Vagina (tissue), 2 donors: Measurements from ENCODE around the gene IRS2. TPM values are rescaled to one million over a fixed set of nuclear protein-coding genes. Genes with fewer than 3 reads are reported as not detected.

Experiments used
- DNase-seq, 2 donors: peaks; one replicate each; pipeline ENCODE4 v3.0.0-alpha.2; 2017; ENCODE audit errors: extremely low spot score in 2 of 2
- H3K27ac ChIP-seq: fragments of 200-600 bp; sonication (generic); one replicate; pipeline ENCODE4 v1.5.1; 2019
- H3K27me3 ChIP-seq: fragments of 200-600 bp; sonication (generic); one replicate; pipeline ENCODE4 v1.5.1; 2019
- H3K36me3 ChIP-seq, 2 donors: fragments of 200-600 bp; sonication (generic); one replicate each; pipeline ENCODE4 v1.5.1; 2017 to 2019
- H3K4me1 ChIP-seq: fragments of 200-600 bp; sonication (generic); one replicate; pipeline ENCODE4 v1.5.1; 2019
- H3K4me3 ChIP-seq, 2 donors: fragments of 200-600 bp; sonication (generic); 1 replicate in 1 of 2; 2 replicates in 1 of 2; pipeline ENCODE4 v1.5.1; 2016 to 2019
- H3K9me3 ChIP-seq: fragments of 200-600 bp; sonication (generic); one replicate; pipeline ENCODE4 v1.5.1; 2019
- CTCF ChIP-seq, 3 experiments: fragments of 450-650 bp in 2 of 3; fragments of 200-600 bp in 1 of 3; sonication (generic) in 1 of 3; IDR thresholded peaks; one replicate each; pipeline ENCODE4 v1.5.1; 2017 to 2019; ENCODE audit warnings: antibody characterized with exemption in 3 of 3, mild to moderate bottlenecking in 2 of 3, moderate library complexity in 2 of 3
- POLR2A ChIP-seq, 2 donors: fragments of 450-650 bp; IDR thresholded peaks; one replicate each; pipeline ENCODE4 v1.6.1; 2017; ENCODE audit warnings: antibody characterized with exemption in 2 of 2, mild to moderate bottlenecking in 2 of 2, moderate library complexity in 2 of 2
- POLR2AphosphoS5 ChIP-seq, 2 donors: sonication (generic); formaldehyde crosslinking; IDR thresholded peaks; one replicate each; pipeline ENCODE4 v1.9.0; 2017; ENCODE audit warnings: antibody characterized with exemption in 2 of 2, mild to moderate bottlenecking in 2 of 2, low read depth in 1 of 2; ENCODE audit not compliant: insufficient read depth in 1 of 2
- intact Hi-C: fragments of 100-400 bp; cut with DNase I; formaldehyde crosslinking; loops from one replicate; pipeline ENCODE4 v1.15.1; 2023
- total RNA-seq: library from RNA; depleted of rRNA; stranded (reverse); fragments of >200 nt; gene quantifications from one replicate; pipeline ENCODE4 v1.2.3, GENCODE V29; 2016

IRS2 gene
- total RNA-seq, 1 donor from 2014 or later: 25.0 TPM

GRCh38 chr13:109730812-109731335, 55.5 kb downstream of the IRS2 start:
- Histone ChIP-seq H3K9me3 (no peaks in the 10 kb centered on the region), H3K27me3 (no peaks in the 10 kb centered on the region), H3K36me3 (no peaks in the 10 kb centered on the region), H3K27ac (no peak overlapping the region), H3K4me3 (no peak overlapping the region), H3K4me1 (no peaks in the 10 kb centered on the region)
- intact Hi-C loops: loop anchor here (5.0 kb wide), 1 partner anchor 1979 kb away; no protein-coding TSS in a partner anchor
- DNase-seq: peak in 1 of 2 donors; percentile 86
- TF ChIP-seq POLR2AphosphoS5 (IDR thresholded peaks at IDR 0.05; ENCODE audit: insufficient read depth in 1 of 2, low read depth in 1 of 2): no peak
- no peak for TF ChIP-seq CTCF (IDR thresholded peaks at IDR 0.05)
- no peak for TF ChIP-seq POLR2A (IDR thresholded peaks at IDR 0.05)

GRCh38 chr13:109728791-109729731, 57.3 kb downstream of the IRS2 start:
- peak in 1 of 2 donors; percentile 42 for DNase-seq
- Histone ChIP-seq H3K27ac (no peak overlapping the region), H3K27me3 (no peaks in the 10 kb centered on the region), H3K36me3 (no peaks in the 10 kb centered on the region), H3K9me3 (no peaks in the 10 kb centered on the region), H3K4me1 (no peaks in the 10 kb centered on the region), H3K4me3 (no peak overlapping the region)
- intact Hi-C loops: no loop called here
- TF ChIP-seq POLR2AphosphoS5 (IDR thresholded peaks at IDR 0.05; ENCODE audit: insufficient read depth in 1 of 2, low read depth in 1 of 2): no peak
- no peak for TF ChIP-seq CTCF (IDR thresholded peaks at IDR 0.05)
- no peak for TF ChIP-seq POLR2A (IDR thresholded peaks at IDR 0.05)

GRCh38 chr13:109728061-109728460, 58.3 kb downstream of the IRS2 start:
- no peaks in the 10 kb centered on the region for H3K27me3 ChIP-seq
- H3K4me3 ChIP-seq: no peak overlapping the region
- no peaks in the 10 kb centered on the region for H3K9me3 ChIP-seq
- H3K4me1 ChIP-seq: no peaks in the 10 kb centered on the region
- no peak overlapping the region for H3K27ac ChIP-seq
- no peaks in the 10 kb centered on the region for H3K36me3 ChIP-seq
- peak in 1 of 2 donors; percentile 49 for DNase-seq
- intact Hi-C loops: no loop called here
- no peak for TF ChIP-seq POLR2A (IDR thresholded peaks at IDR 0.05)
- no peak for TF ChIP-seq POLR2AphosphoS5 (IDR thresholded peaks at IDR 0.05; ENCODE audit: insufficient read depth in 1 of 2, low read depth in 1 of 2)
- TF ChIP-seq CTCF (IDR thresholded peaks at IDR 0.05): no peak

- H3K36me3 ChIP-seq: no peaks in the 10 kb centered on the region
- H3K27ac ChIP-seq: no peak overlapping the region
- H3K4me1 ChIP-seq: no peaks in the 10 kb centered on the region
- intact Hi-C loops: no loop called here
- no peaks in the 10 kb centered on the region for H3K27me3 ChIP-seq
- H3K9me3 ChIP-seq: no peaks in the 10 kb centered on the region
- no peak for TF ChIP-seq CTCF (IDR thresholded peaks at IDR 0.05)
- TF ChIP-seq POLR2A (IDR thresholded peaks at IDR 0.05): no peak
- TF ChIP-seq POLR2AphosphoS5 (IDR thresholded peaks at IDR 0.05; ENCODE audit: insufficient read depth in 1 of 2, low read depth in 1 of 2): no peak
- H3K4me3 ChIP-seq: no peak overlapping the region
- DNase-seq: peak; percentile 40 to 49
These were observed 59.1 kb downstream of the IRS2 start for GRCh38 chr13:109727251-109727650.
